Endothelial cell (in vitro differentiated cells): ENCODE data around the gene NOC4L. TPM values are rescaled to one million over a fixed set of nuclear protein-coding genes. Genes with fewer than 3 reads are reported as not detected.

Experiments used
- DNase-seq: peaks from one replicate; pipeline ENCODE4 v3.0.0; 2021; ENCODE audit warnings: low spot score
- H3K27ac Mint-ChIP-seq: one replicate; pipeline ENCODE4 v1.8.0; 2021; ENCODE audit warnings: mixed read lengths, inconsistent platforms; ENCODE audit not compliant: unreplicated experiment
- H3K27me3 Mint-ChIP-seq: one replicate; pipeline ENCODE4 v1.8.0; 2021; ENCODE audit warnings: mild to moderate bottlenecking, moderate library complexity, mixed read lengths, inconsistent platforms; ENCODE audit not compliant: unreplicated experiment
- H3K36me3 Mint-ChIP-seq: one replicate; pipeline ENCODE4 v1.8.0; 2021; ENCODE audit warnings: mild to moderate bottlenecking, low read depth, mixed read lengths, inconsistent platforms; ENCODE audit not compliant: unreplicated experiment
- H3K4me1 Mint-ChIP-seq: one replicate; pipeline ENCODE4 v1.8.0; 2021; ENCODE audit warnings: mild to moderate bottlenecking, mixed read lengths, inconsistent platforms; ENCODE audit not compliant: unreplicated experiment
- H3K4me3 Mint-ChIP-seq: one replicate; pipeline ENCODE4 v1.8.0; 2021; ENCODE audit warnings: mild to moderate bottlenecking, mixed read lengths, inconsistent platforms; ENCODE audit not compliant: unreplicated experiment
- H3K9me3 Mint-ChIP-seq: one replicate; pipeline ENCODE4 v1.8.0; 2021; ENCODE audit warnings: mixed read lengths, inconsistent platforms; ENCODE audit not compliant: unreplicated experiment
- CTCF ChIP-seq: fragments of 200-600 bp; sonication (generic); IDR thresholded peaks from one replicate; pipeline ENCODE4 v1.5.0; 2021; ENCODE audit warnings: antibody characterized with exemption; ENCODE audit not compliant: unreplicated experiment
- total RNA-seq: library from RNA; stranded (reverse); fragmentation: NEBNext Ultra II Directional; extraction: Animal tissue kit (Norgen Biotek cat#: 25700); gene quantifications from one replicate; pipeline ENCODE4 v1.2.1, GENCODE V29; 2021; ENCODE audit not compliant: unreplicated experiment

Gene NOC4L
- total RNA-seq, 1 donor from 2014 or later = 18.2 TPM

- DNase-seq = no peak
- H3K36me3 Mint-ChIP-seq = peaks cover 30% of the 10 kb centered on the region
- no peaks in the 10 kb centered on the region for H3K4me1 Mint-ChIP-seq
- H3K27me3 Mint-ChIP-seq = no peaks in the 10 kb centered on the region
- no peak for TF ChIP-seq CTCF
- peak overlapping the region; percentile 60 for H3K4me3 Mint-ChIP-seq
- H3K9me3 Mint-ChIP-seq = no peaks in the 10 kb centered on the region
- H3K27ac Mint-ChIP-seq = no peak overlapping the region
These were observed 28.8 kb upstream of the NOC4L start for GRCh38 chr12:132115500-132115899.

GRCh38 chr12:132116709-132117557 is 27.3 kb upstream of the NOC4L start:
- no peak for DNase-seq
- Mint-ChIP-seq H3K9me3 (no peaks in the 10 kb centered on the region), H3K4me3 (no peak overlapping the region)

GRCh38 chr12:132117558-132117875 is 26.7 kb upstream of the NOC4L start:
- Mint-ChIP-seq H3K9me3 (no peaks in the 10 kb centered on the region), H3K36me3 (peaks cover 22% of the 10 kb centered on the region), H3K4me3 (no peak overlapping the region), H3K27me3 (no peaks in the 10 kb centered on the region), H3K27ac (no peak overlapping the region), H3K4me1 (no peaks in the 10 kb centered on the region)
- DNase-seq = no peak
- no peak for TF ChIP-seq CTCF

More at GRCh38 chr12:132116709-132117557, 27.3 kb upstream of the NOC4L start:
- no peaks in the 10 kb centered on the region for H3K27me3 Mint-ChIP-seq
- peaks cover 22% of the 10 kb centered on the region for H3K36me3 Mint-ChIP-seq
- no peak overlapping the region for H3K27ac Mint-ChIP-seq
- TF ChIP-seq CTCF = no peak
- H3K4me1 Mint-ChIP-seq = no peaks in the 10 kb centered on the region

- no peak for TF ChIP-seq CTCF
- H3K4me3 Mint-ChIP-seq = no peak overlapping the region
- no peak for DNase-seq
- H3K27ac Mint-ChIP-seq = no peak overlapping the region
- no peaks in the 10 kb centered on the region for H3K9me3 Mint-ChIP-seq
- no peaks in the 10 kb centered on the region for H3K4me1 Mint-ChIP-seq
- H3K36me3 Mint-ChIP-seq = peaks cover 16% of the 10 kb centered on the region
- no peaks in the 10 kb centered on the region for H3K27me3 Mint-ChIP-seq
These were observed 25.4 kb upstream of the NOC4L start for GRCh38 chr12:132118876-132119275.

- Mint-ChIP-seq H3K36me3 (peaks cover 25% of the 10 kb centered on the region), H3K27me3 (no peaks in the 10 kb centered on the region), H3K4me3 (no peak overlapping the region), H3K27ac (no peak overlapping the region), H3K4me1 (no peaks in the 10 kb centered on the region), H3K9me3 (no peaks in the 10 kb centered on the region)
- no peak for DNase-seq
- TF ChIP-seq CTCF = no peak
These were observed 23.0 kb upstream of the NOC4L start for GRCh38 chr12:132121283-132121682.
